ENCODE measurements around the gene ADCK1.
"Not testable (repeated sequence)": the region's sequence is repeated elsewhere in the genome, so short reads cannot be mapped to it uniquely, and the experiment has no call there.

The ADCK1 gene

DNA sequence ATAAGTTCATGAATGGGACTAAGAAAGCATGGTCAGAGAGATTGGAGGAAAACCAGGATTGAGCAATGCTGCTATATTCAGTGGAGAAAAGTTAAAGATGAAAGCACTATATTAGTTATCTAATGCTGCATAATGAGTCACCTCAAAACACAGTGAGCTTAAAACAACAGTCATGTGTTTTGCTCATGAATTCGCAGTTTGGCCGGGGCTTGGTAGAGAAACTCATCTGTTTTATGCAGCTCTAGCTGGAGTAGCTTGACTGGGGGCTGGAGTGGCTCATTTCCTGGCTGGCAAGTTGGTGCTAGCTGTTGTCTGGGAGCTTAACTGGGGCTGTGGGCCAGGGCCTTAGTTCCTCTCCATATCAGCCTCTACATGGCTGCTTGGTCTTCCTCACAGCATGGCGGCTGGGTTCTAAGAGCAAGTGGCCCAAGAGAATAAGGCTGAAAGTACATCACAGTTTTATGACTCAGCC is 90.1 kb downstream of the ADCK1 start:
- DNase-seq = peak in 1 of 10 donors; percentile 83
- intact Hi-C loops (cut with DNase I) = no loop called here

DNA sequence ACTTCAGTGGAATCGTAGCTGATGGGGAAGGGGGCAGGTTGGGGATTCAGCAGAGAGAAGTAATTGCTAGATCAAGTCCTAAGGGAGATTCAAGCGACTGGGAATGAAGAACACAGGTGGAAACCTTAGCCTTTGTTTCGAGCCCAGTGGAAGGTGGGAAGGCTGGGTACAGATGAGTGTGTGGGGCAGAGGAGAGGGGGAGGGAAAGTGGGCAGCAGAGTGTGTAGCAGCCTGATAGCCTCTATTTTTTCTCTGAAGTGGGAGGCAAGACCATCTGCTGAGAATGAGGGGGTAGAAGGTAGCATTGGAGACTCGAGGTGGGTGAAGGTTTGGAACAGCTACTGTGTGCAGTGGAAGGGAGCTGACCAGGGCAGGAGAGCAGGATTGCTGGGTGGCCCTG is 91.0 kb downstream of the ADCK1 start:
- DNase-seq = peak in 1 of 10 donors; percentile 70
- intact Hi-C loops (cut with DNase I) = no loop called here

DNA sequence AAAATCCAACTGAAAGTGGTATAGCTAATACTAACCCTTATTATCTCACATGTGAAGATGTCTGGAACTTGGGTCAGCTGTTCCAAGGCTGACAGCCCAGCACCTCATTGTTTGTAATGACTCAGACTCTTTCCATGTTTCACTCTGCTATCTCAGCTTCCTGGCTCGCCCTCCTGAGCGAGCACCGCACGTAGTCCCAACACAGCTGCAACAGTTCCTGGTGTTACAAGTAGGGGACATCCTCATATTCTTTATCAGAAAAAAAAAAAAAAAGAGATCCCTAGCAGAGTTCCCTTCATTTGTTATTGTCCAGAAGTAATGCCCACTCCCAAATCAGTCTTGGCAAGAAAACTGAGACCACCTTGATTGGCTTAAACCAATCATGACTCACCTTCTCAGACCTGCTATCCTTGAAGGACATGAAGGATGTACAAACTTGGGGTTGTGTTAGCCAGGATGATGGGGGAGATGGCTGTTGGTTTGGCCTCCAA is 92.5 kb downstream of the ADCK1 start:
- peak in 1 of 10 donors; percentile 69 for DNase-seq
- intact Hi-C loops (cut with DNase I) = no loop called here

DNA sequence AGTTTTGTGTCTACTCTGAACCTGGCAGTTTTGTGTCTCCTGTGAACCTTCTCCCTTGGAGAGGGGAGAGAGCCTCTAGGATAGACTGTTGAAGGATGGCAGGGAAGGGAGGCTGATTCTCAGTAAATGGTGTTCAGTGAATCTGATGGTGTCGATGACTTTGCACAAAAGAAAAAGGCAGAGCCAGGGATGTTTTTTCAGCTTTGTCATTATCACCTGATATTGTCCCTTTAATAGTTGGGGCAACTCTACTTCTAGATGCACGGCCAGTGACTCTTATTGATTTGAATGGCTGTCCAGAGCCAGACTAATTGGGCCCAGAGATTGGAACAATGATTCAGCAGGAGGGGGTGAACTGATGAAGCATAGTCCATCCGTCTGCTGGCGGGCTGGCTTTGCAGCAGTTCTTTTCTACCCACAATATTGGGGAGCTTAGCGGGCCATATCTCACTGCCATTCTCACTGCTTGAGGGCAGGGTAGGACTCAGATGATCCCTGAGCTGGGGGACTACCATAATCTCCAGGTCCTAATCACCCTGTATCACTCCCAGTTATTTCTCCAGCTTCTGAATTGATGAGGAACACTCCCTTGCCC is 93.1 kb downstream of the ADCK1 start:
- intact Hi-C loops (cut with DNase I) = no loop called here

DNA sequence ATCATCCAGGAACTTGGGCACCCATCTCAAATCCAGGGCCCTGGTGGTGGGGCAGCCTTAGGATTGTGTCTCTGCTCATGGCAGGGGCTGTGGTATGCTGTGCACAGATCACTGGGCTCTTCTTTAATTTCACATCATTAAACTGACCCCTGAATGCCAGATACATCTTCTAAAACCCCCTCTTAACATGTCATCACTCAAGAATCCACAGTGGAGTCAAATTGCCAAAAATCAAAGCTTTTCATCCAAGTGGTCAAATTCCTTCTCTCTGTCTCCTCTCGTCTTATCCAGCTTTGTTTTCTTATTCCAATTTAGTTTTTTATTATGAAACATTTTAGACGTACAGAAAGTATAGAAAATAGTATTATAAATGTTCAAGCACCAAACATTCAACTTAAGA is 97.5 kb downstream of the ADCK1 start:
- DNase-seq = no peak
- intact Hi-C loops (cut with DNase I) = no loop called here

More for the DNA sequence above, 93.1 kb downstream of the ADCK1 start:
- DNase-seq = peak in 1 of 10 donors; percentile 52

DNA sequence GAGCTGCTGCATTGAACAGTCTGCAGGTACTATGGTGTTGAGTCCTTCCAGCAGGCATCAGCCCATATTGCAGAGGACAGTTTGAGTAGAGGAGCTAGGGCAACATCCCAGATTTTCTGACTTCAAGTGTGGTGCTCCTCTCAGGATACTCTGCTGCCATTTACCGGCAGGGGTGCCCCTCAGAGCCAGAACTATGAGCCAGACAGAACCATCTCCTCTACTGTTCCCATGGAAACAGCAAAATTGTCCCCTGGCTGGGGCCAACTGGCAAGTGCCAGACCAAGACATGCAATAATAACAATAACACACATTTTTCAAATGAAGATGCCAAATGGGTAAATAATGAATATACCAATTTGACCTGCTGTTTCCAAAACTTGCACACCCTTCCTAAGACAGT is 102.9 kb downstream of the ADCK1 start:
- intact Hi-C loops (cut with DNase I) = no loop called here
- peak in 1 of 10 donors; percentile 70 for DNase-seq

DNA sequence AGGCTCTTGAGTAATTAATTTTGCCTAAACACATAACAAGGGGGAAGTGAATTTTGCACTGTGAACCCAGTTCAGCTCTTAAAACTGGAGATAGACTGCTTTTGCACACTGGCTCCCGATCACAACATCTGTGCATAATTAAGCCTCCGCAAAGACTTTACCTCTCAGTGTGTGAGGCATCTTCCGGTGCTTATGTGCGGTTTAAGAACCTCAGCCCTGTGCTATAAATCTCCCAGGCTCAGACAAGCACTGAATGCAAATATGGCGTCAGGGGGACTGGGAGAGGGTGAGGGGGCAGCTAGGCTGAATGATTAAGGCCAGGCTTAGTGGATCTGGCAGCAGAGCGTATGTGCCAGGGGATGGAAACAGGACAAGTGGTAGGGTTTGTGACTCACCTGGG is 103.3 kb downstream of the ADCK1 start:
- no peak for DNase-seq
- intact Hi-C loops (cut with DNase I) = no loop called here

DNA sequence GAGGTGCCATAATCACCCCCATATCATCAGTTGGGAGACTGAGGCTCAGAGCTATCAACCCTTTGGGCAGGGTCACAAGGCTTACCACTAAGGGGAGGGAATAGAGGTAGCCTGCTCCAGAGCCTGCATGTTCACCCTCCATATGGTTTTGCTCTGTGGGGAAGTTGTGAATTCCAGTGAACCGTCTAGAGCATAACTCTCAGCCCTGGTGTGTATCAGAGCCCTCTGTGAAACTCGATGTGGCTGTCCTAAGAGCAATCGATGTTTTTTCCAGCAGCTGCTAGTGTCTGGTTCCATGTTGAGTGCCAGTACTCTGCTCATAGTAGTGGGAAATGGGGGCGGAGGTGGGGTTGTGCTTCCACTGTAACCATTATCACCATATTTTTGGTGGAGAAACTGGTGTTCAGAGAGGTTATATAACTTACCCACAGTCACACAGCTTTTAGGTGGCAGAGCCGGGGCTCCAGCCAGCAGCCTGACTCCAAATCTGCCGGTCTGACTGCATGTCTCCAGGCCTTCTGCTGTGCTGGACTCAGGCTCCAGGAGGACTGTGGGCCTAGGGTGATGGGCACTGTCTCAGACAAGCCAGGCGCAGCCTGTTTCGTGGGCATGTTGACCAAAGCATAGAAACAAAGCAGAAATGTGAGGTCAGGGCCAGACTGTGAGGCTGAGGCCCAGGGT is 104.2 kb downstream of the ADCK1 start:
- intact Hi-C loops (cut with DNase I) = no loop called here
- peak in 1 of 10 donors; percentile 52 for DNase-seq

DNA sequence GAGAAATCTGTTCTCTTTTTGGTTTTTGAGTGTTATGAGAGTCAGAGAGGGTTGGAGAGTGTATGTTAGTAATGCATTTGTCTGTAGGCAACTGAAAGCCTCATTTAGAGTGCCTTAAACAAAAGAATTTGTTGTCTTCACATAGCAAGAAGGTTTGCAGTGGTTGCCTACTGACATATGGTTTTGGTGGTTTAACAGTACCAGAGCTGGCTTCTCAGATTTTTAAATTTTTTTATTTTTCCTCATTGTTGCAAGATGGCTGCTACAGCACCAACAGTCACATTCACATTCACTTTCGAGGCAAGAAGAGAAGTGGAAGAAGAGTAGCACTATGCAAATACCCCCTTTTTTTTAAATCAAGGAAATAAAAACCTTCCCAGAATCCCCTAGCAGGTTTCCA is 106.5 kb downstream of the ADCK1 start:
- DNase-seq = no peak
- intact Hi-C loops (cut with DNase I) = no loop called here

DNA sequence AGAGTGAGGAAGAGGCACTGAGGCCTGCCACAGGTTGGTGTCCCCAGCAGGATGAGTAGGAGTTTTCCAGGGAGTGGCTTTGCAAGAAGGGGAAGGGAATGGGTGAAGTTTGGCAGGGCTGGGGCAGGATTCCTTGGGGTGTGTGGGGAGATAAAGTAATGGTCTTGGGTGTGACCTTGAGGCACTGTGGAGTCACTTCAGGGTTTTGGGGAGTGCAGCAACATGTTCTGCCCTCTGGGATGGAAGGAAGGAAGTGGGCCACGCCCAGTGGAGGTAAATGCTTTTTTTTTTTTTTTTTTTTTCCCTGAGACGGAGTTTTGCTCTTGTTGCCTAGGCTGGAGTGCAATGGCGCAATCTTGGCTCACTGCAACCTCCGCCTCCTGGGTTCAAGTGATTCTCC is 108.9 kb downstream of the ADCK1 start:
- intact Hi-C loops (cut with DNase I) = no loop called here
- peak in 1 of 10 donors; percentile 15 for DNase-seq

DNA sequence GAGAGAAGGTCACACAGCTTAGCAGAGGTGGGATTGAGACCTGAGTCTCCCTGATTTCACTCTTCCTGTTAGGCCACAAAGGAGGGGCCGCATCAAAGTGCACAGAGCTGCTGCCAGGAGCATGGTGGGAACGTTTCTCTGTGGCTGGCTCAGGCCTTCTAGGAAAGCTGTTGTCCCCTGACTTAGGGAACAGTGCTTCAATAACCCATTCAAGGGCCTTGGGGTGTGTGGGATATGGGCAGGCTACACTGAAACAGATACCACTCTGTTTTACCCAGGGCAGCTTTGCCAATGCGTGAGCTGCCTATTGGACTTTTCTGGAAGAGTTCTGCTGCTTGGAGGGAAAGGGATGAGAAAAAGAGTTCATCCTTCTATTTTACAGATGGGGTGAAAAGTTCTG is 110.0 kb downstream of the ADCK1 start:
- intact Hi-C loops (cut with DNase I) = no loop called here
- peak in 2 of 10 donors; percentile 27 to 75 for DNase-seq

DNA sequence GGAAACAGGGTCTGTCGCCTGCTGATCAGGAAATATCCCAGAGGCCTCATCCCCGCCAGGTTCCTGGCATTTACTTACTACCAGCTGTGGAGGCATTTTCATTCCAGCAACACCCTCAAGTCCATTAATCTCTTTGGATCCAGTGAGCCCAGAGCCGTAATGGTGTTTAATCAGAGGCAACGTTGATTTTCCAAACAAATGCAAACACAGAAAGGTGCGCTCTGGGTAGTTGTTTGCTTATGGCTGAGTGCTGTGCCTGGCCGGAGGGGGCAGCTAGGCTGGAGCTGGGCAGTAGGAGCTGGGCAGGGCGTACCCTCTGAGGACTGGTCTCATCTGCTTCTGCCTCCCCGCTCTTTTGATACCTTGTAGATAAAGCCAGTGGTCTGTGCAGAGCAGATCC is 110.6 kb downstream of the ADCK1 start:
- intact Hi-C loops (cut with DNase I) = no loop called here

DNA sequence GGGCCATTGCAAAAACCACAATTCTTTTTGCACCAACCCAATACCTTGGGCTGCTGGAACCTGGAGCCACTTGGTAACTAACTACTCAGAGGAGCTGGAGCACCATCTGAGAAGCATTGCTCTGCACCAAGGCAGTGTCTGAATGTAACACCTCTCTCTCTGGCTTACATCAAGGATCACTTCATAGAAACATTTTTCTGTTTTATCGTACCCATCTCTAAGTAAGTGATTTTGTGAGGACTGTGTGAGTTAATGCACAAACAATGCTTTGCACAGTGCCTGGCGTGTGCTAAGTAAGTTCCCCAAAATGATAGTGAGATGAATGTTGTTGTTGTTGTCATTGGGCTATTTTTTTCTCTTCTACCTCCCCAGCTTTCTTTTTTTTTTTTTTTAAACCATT is 111.4 kb downstream of the ADCK1 start:
- intact Hi-C loops (cut with DNase I) = no loop called here
- peak in 1 of 10 donors; percentile 8 for DNase-seq

More for the DNA sequence above, 110.6 kb downstream of the ADCK1 start:
- no peak for DNase-seq

DNA sequence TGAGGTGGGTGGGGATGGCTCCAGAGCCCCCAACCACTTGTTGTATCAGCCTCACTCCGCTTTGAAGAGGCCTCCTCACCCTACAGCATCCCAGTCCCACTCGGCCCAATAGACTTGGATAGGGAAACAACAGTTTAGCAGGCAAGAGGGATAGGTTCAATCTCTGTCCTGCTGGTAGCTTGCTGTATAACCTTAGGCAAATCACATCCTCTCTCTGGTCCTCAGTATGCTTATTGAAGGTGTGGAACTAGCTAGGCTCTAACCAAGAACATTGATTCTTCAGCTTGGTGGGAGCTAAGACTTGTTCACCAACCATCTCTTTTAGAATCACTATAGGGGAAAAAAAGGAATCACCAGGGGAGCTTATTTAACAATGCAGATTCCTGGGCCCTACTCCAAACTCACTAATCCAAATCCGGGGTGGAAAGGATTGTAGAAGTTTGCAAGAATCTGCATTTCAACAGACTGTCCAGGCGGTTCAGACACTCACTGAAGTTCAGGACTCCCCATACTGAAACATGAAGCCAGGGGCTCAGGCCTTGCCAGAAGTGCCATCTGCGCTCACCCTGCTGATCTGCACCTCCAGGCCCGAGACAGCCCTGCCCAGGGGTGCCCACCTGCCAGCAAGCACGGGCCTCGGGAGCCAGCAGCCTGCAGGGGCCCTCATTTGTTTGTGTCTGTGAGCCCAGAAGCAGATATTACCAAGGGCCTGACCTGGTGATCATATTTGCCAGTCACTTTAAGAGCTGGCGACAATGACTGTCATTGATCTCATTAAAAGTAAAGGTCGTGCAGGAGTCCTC is 113.0 kb downstream of the ADCK1 start:
- intact Hi-C loops (cut with DNase I) = no loop called here
- peak in 2 of 10 donors; percentile 9 to 56 for DNase-seq

DNA sequence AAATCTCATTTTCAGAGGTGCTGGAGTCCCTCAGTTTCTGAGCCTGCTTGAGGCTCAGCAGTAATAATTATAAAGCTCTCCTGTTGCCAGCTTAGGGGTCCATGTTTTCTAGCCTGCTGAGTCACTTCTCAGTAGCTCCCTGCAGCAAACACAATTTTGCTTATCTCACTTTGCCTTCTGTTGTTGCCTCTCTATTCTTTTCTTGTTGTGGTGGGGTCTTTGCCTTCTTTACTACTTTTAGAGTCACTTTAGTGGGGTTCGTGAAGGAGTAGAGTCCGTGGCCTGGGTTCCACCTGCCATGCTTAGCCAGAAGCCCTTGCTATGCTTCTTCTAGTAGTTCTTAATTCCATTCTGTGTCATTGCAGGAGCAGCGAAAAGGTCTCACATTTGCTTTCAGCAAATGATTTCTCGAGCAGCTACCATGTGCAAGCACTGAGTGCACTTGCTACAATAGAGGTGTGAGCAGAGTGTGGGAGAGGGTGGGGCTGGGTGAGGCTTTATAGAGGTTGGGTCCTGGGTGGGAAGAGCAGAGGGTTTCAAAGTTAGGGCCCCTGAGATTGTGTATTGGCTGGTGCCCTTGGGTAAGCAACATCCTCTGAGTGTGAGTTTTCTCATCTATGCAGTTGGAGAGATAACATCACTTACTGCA is 114.3 kb downstream of the ADCK1 start:
- intact Hi-C loops (cut with DNase I) = no loop called here
- DNase-seq = no peak

DNA sequence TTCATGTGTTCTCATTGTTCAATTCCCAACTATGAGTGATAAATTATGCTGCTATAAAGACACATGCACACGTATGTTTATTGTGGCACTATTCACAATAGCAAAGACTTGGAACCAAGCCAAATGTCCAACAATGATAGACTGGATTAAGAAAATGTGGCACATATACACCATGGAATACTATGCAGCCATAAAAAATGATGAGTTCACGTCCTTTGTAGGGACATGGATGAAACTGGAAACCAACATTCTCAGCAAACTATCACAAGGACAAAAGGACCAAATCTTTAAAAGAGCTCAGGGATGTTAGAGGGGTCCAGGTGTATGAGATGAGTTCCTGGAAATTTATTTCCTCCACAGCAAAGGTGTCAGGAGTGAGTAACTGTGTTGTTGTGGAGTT is 115.5 kb downstream of the ADCK1 start:
- DNase-seq; intact Hi-C loops (cut with DNase I): not testable (repeated sequence)

DNA sequence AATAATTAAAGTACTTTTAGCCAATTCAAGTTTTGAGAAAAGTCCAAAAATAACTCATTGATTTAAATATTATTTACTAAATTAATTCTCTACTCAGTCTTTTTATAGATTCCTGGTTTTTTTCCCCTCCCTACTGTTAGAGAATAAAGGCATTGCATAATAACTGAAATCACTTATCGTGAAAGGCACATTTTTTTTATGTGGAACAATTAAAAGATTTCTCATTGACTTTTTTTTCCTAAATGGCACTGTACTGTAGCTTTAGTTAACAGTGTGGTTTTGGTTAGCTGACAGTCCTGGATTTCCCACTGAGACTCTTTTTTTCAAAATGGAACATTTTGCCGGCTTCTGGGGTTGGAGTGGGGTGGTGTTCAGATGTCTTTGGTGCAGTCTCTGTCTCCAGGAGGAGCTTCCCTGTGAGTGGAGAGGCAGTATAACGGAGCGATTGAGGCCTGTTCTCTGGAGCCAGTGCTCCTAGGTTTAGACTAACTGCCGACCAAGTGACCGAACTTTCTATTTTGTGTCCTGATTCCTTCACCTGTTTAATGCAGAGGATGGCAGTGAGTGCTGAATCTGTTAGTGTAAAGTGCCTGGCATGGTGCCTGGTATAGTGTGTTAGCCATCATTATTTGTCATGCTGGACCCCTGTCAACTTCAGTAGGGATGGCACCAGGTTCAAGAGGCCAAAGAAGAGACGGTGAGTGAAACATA is 117.7 kb downstream of the ADCK1 start:
- intact Hi-C loops (cut with DNase I) = no loop called here
- no peak for DNase-seq

DNA sequence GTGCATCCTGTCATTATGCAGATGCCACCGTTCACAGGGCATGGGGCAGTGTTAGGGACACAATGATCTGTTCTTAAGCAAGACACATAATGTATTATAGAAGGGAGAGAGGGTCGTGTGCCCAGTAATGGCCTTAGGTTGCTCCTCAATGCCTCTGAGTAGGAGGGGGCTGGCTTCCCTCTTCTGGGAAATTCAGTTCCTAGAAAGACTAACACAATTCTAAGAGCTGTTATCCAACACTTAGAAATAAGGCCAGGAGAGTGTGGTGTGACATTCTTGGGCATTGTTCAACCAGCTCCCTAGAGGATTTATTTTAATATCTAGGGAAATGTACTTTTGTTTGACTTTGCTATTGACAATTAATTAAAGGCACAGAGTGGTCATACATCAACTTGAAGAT is 118.5 kb downstream of the ADCK1 start:
- intact Hi-C loops (cut with DNase I) = no loop called here
- no peak for DNase-seq

DNA sequence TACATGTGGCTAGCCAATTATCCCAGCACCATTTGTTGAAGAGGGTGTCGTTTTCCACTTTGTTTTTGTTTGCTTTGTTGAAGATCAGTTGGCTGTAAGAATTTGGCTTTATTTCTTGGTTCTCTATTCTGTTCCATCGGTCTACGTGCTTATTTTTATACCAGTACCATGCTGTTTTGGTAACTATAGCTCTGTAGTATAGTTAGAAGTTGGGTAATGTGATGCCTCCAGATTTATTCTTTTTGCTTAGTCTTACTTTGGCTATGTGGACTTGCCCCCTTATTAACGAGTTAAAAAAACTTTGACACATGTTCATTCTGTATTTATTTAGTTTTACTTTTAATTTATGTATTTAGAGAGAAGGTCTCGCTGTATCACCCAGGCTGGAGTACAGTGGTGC is 120.4 kb downstream of the ADCK1 start:
- DNase-seq = no peak
- intact Hi-C loops (cut with DNase I) = no loop called here

DNA sequence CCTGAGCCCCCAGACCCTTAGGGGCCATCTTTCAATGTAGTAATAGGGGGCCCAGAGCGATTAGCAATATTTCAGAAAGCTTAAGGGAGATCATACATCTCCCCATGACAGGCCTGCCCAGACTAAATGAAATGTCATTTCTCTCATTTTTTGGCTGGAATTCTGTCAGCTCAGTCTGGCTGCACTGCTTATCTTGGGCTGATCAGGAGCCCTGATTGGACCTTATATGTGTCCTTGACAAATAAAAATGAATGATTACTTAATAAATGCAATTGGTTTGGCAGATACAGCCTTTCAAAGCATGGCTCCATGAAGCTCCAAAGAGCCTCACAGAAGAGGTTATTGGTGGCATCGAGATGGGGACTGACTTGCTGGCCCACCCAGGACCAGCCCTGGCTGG is 121.9 kb downstream of the ADCK1 start:
- no peak for DNase-seq

More for the DNA sequence above, 121.9 kb downstream of the ADCK1 start:
- intact Hi-C loops (cut with DNase I) = no loop called here

Measured in posterior cingulate gyrus (tissue), 11 donors.